Measurements from ENCODE around the gene SYNGAP1. TPM values are rescaled to one million over a fixed set of nuclear protein-coding genes. Genes with fewer than 3 reads are reported as not detected.

Gene SYNGAP1
- polyA plus RNA-seq, 1 donor from 2014 or later: 4.3 TPM

- TF ChIP-seq REST (IDR thresholded peaks at IDR 0.05; ENCODE audit: borderline replicate concordance) (no peak), SMC3 (conservative IDR thresholded peaks at IDR 0.05; ENCODE audit: poor library complexity) (no peak), EP300 (conservative IDR thresholded peaks at IDR 0.05; ENCODE audit: poor library complexity, severe bottlenecking) (no peak), TAF1 (IDR thresholded peaks at IDR 0.05; ENCODE audit: low read depth) (no peak)
- TF ChIP-seq, protein P1, sequence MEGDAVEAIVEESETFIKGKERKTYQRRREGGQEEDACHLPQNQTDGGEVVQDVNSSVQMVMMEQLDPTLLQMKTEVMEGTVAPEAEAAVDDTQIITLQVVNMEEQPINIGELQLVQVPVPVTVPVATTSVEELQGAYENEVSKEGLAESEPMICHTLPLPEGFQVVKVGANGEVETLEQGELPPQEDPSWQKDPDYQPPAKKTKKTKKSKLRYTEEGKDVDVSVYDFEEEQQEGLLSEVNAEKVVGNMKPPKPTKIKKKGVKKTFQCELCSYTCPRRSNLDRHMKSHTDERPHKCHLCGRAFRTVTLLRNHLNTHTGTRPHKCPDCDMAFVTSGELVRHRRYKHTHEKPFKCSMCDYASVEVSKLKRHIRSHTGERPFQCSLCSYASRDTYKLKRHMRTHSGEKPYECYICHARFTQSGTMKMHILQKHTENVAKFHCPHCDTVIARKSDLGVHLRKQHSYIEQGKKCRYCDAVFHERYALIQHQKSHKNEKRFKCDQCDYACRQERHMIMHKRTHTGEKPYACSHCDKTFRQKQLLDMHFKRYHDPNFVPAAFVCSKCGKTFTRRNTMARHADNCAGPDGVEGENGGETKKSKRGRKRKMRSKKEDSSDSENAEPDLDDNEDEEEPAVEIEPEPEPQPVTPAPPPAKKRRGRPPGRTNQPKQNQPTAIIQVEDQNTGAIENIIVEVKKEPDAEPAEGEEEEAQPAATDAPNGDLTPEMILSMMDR (IDR thresholded peaks at IDR 0.05; ENCODE audit: poor library complexity, severe bottlenecking): no peak
- Histone ChIP-seq H3K9ac (ENCODE audit: low read length) (peak overlapping the region; percentile 84), H4K20me1 (ENCODE audit: insufficient read depth) (no peaks in the 10 kb centered on the region), H3K27ac (ENCODE audit: low read length) (peak overlapping the region; percentile 51), H3K79me2 (replicated peaks; ENCODE audit: insufficient read depth, low read length) (peaks cover 18% of the 10 kb centered on the region), H3K4me3 (ENCODE audit: low read length) (peak overlapping the region; percentile 83), H3K9me2 (ENCODE audit: insufficient read depth, low read length) (no peaks in the 10 kb centered on the region), H3K4me2 (ENCODE audit: low read length) (peak overlapping the region; percentile 45), H3K9me3 (ENCODE audit: low read length) (no peaks in the 10 kb centered on the region), H3K36me3 (ENCODE audit: insufficient read depth, low read length) (peaks cover 4% of the 10 kb centered on the region), H3F3A (ENCODE audit: insufficient read depth, low read length, poor library complexity, severe bottlenecking) (no peaks in the 10 kb centered on the region), H3K27me3 (ENCODE audit: insufficient read depth, low read depth, low read length) (no peaks in the 10 kb centered on the region), H2AFZ (ENCODE audit: low read depth, low read length) (no peak overlapping the region)
Observed at GRCh38 chr6:33411632-33412005, 8.2 kb upstream of the SYNGAP1 start.

GRCh38 chr6:33412140-33413009 lies 7.5 kb upstream of the SYNGAP1 start:
- H3K79me2 ChIP-seq (replicated peaks; ENCODE audit: insufficient read depth, low read length): peaks cover 26% of the 10 kb centered on the region
- peaks cover 4% of the 10 kb centered on the region for H3K36me3 ChIP-seq (ENCODE audit: insufficient read depth, low read length)
- H3K9me3 ChIP-seq (ENCODE audit: low read length): no peaks in the 10 kb centered on the region
- no peaks in the 10 kb centered on the region for H3K9me2 ChIP-seq (ENCODE audit: insufficient read depth, low read length)
- H3F3A ChIP-seq (ENCODE audit: insufficient read depth, low read length, poor library complexity, severe bottlenecking): peaks cover 1% of the 10 kb centered on the region
- H3K9ac ChIP-seq (ENCODE audit: low read length): no peak overlapping the region
- no peaks in the 10 kb centered on the region for H3K27me3 ChIP-seq (ENCODE audit: insufficient read depth, low read depth, low read length)
- H2AFZ ChIP-seq (ENCODE audit: low read depth, low read length): no peak overlapping the region
- H3K4me2 ChIP-seq (ENCODE audit: low read length): no peak overlapping the region
- H3K4me3 ChIP-seq (ENCODE audit: low read length): no peak overlapping the region
- TF ChIP-seq MXI1 (conservative IDR thresholded peaks at IDR 0.05; ENCODE audit: poor library complexity, severe bottlenecking): no peak
- TF ChIP-seq, protein P1 (IDR thresholded peaks at IDR 0.05; ENCODE audit: poor library complexity, severe bottlenecking): no peak
- TF ChIP-seq SMC3 (conservative IDR thresholded peaks at IDR 0.05; ENCODE audit: poor library complexity): no peak
- TF ChIP-seq REST (IDR thresholded peaks at IDR 0.05; ENCODE audit: borderline replicate concordance): no peak
- no peak for TF ChIP-seq RAD21 (conservative IDR thresholded peaks at IDR 0.05)
- TF ChIP-seq EP300 (conservative IDR thresholded peaks at IDR 0.05; ENCODE audit: poor library complexity, severe bottlenecking): no peak
- TF ChIP-seq EZH2 (IDR thresholded peaks at IDR 0.05; ENCODE audit: borderline replicate concordance, insufficient read depth, low read length, poor library complexity, severe bottlenecking): no peak
- no peak for TF ChIP-seq TAF1 (IDR thresholded peaks at IDR 0.05; ENCODE audit: low read depth)
- no peak for TF ChIP-seq POLR2AphosphoS5 (IDR thresholded peaks at IDR 0.05)
- no peak overlapping the region for H3K27ac ChIP-seq (ENCODE audit: low read length)
- H4K20me1 ChIP-seq (ENCODE audit: insufficient read depth): no peaks in the 10 kb centered on the region

All from neural cell (in vitro differentiated cells).